HG02610 (cell line): ENCODE results near the gene ANKRD31.
"Not testable (repeated sequence)": the region's sequence is repeated elsewhere in the genome, so short reads cannot be mapped to it uniquely, and the experiment has no call there.

Experiments used
- ATAC-seq: cut with Tn5 transposase; IDR thresholded peaks from one replicate; pipeline ENCODE4 v1.9.1; 2021; ENCODE audit warnings: mild to moderate bottlenecking, moderate library complexity; ENCODE audit not compliant: unreplicated experiment

The ANKRD31 gene

DNA sequence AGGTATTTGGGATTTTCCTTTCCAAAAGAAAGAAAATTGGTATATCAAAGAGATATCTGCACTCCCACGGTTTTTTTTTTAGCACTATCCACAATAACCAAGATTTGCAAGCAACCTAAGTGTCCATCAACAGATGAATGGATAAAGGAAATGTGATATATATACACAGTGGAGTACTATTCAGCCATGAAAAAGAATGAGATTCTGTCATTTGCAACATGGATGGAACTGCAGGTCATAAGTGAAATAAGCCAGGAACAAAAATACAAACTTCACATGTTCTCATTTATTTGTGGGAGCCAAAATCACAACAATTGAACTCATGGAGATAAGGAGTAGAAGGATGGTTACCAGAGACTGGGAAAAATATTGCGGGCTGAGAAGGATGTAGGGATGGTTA lies 9.8 kb downstream of the ANKRD31 start:
- no peak for ATAC-seq

DNA sequence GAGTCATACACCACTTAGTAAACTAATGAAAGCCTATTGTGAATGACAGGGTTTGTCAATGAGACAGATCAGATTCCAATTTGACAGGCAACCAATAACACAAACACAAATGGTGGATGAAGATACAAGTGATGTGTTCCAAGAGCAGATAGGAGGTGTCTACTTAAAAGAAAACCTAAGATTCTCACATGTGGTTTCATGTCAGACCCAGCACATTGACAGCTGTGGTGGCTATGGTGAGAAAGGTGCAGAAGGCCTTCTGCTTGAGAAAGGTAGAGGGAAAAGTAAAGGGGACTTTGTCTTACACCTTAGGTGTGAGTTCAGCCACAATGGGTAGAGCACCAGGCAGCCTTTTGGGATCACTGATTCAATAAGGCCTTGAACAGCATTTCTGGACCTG lies 11.2 kb downstream of the ANKRD31 start:
- no peak for ATAC-seq

DNA sequence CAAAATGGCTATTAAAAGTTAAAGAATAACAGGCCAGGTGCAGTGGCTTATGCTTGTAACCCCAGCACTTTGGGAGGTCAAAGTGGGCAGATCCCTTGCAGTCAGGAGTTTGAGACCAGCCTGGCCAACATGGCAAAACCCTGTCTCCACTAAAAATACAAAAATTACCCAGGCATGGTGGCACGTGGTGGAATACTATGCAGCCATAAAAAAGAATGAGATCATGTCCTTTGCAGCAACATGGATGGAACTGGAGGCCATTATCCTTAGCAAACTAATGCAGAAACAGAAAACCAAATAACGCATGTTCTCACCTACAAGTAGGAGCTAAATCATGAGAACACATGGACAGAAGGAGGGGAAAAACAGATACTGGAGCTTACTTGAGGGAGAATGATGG lies 15.9 kb downstream of the ANKRD31 start:
- not testable (repeated sequence) for ATAC-seq

DNA sequence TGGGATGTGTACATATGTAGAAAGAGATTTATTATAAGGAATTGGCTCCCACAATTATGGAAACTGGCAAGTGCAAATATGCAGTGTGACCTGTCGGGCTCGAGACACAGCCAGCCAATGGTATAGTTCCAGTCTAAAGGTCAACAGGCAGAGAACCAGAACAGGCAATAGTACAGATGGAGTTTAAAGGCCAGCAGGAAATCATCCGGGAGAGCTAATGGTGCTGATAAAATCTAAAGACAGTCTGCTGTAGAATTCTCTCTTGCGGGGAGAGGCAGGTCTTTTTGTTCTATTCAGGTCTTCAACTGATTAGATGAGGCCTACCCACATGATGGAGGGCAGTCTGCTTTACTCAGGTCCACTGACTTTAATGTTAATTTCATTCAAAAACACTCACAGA lies 21.8 kb downstream of the ANKRD31 start:
- no peak for ATAC-seq

DNA sequence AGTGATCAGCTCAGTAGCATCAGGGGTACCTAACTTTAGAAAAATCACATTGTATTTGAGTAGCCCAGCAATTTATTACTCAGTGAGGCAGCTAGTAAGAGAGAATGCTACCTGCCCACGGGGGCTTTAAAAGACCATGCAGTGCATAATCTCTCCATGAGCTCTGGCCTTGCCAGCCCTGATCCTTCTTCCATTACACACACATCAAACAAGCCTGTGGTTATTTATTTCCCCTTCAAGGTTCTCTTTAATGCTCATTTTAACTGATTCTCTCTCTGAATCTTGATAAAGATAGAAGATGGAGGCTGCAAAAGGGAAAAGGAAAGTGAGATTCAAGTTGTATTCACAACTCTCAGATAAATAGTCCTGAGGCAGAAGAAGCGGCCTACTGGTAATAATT lies 22.3 kb downstream of the ANKRD31 start:
- no peak for ATAC-seq

DNA sequence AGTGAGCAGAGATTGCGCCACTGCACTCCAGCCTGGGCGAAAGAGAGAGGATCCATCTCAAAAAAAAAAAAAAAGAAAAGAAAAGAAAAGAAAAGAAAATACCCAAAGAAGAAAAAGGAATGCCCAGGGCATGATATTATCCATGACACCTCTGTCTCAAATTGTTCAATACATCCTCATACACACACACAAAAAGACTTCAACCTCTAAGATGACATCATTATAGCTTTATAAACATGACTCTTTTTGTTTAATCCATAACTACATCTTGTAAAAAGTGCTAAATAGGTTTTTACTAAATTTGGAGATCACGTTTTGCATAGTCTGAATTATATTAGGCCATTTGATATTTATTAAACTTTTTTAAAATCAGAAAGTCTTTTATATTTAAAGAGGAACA lies 33.1 kb downstream of the ANKRD31 start:
- ATAC-seq = no peak

DNA sequence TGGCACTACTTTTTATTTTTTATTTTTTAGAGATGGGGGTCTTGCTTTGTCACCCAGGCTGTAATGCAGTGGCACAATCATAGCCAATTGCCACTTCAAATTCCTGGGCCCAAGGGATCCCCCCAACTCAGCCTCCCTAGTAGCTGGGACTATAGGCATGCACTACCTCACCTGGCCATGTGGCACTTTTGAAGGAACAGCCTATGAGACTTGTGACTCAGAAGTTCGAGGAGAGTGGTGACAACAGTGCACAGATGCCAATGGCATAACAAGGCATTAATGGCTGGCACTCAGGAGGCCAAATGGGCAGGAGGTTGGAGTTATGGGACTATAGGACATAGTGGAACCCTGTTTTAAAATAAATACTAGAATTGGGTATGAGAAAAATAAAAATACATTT lies 33.7 kb downstream of the ANKRD31 start:
- no peak for ATAC-seq

DNA sequence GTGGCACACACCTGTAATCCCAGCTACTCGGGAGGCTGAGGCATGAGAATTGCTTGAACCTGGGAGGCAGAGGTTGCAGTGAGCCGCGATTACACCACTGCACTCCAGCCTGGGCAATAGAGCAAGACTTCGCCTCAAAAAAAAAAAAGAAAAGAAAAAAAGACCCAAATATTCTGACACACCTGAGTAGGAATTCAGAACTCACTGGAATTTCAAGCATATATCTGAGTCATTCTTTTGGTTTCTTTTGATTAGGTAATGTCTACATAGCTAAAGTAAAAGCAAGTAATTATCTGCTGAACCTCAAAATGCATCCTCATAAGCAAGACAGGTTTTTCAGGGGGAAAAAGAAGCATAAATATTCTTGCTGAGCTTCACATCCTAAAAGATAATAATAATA lies 35.9 kb downstream of the ANKRD31 start:
- no peak for ATAC-seq

DNA sequence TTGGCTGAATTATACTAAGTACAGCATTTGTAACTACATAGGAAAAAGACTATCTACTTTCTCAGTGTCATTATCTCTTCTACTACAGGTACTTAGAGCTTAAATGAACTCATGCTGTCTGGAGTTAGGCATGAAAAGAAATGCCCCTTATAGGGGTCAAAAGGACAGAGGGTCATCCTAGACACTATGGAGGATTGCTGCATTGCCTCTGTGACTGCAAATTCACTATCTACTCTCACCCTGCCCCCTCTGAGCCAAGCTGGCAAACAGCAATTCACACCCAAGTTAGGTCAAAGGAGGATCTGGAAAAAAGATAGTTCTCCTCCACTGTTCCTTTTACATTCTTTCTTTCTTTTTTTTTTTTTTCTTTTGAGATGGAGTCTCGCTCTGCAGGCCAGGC lies 36.7 kb downstream of the ANKRD31 start:
- ATAC-seq = no peak

DNA sequence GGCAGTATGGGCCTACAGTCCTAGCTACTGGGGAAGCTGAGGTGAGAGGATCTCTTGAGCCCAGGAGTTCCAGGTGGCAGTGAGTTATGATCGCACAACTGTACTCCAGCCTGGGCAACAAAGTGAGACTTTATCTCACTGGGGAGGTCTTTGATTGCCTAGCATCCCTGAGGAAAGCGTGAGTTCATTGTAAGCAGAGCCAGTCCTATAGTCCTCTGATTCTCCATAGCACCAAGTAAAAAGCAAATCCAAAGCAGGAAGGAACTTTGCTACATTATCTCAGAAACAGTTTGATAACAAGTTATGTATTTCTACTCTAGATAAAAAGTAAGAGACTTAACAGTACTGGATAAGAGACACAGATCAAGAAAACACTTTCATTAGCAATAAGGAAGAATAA lies 37.6 kb downstream of the ANKRD31 start:
- ATAC-seq = no peak

DNA sequence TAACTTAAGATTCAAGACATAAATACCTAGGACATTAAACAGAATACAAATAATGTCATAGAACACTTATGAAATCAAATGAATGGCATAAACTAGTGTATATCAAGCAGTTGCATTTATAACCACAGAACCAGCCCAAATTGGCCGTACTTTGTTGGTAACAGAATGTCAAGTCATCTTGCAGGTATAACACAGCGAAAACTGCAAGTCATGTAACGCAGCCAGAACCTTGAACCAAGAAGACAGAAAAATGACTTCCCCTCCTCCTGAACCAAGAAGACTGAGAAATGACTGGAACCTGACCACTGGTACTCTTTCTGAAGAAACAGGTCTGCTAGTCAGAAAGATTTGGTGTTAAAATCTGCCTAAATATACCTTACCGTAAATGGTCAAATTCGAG lies 38.9 kb downstream of the ANKRD31 start:
- no peak for ATAC-seq

DNA sequence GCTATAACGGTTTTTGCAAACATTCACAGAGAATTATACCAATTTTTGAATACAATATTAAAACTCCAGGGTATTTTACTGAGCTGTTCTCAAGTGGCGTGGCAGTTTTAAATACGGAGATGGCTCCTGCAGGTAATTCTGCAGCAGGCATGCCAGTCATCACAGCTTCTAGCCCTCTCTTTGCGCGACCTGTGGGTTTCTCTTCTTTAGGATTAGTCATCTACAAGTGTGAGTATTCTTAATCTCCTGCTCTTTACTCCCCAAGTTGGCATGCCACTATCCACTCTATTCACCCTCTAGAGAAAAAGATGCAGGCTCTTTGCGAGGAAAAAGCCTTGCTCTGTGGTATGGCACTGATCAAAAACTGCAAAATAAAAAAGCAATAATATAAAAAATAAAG lies 43.9 kb downstream of the ANKRD31 start:
- ATAC-seq = no peak

DNA sequence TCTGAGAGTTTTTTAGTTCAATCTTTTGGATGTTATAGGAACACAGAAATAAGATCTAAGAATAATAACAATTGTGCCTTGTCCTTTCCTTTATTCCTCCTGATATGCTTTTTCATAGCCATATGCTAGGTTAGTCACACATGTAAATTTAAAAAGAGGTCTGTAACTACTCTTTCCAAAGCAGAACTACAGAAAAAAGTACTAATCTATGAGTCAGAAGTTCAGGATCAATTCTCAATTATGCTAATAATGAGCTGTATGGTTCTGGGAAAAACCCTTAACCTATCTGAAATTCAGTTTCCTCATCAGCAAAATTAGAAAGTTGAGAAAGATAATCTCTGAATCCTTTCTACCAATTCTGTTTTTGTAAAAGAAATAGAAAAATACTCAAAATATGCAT lies 44.4 kb downstream of the ANKRD31 start:
- ATAC-seq = no peak

DNA sequence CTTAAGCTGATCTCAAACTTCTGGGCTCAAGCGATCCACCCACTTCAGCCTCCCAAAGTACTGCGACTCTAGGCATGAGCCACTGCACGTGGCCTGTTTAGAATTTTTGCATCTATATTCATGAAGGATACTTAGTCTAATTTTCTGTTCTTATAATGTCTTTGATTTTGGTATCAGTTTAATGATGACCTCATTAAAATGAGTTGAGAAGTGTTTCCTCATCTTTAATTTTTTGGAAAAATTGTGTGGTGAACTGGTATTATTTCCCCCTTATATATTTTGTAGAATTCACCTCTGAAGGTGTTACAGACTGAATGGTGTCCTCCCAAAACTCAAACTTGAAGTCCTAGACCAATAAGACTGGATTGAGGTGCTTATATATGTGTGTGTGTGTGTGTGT lies 46.5 kb downstream of the ANKRD31 start:
- no peak for ATAC-seq

DNA sequence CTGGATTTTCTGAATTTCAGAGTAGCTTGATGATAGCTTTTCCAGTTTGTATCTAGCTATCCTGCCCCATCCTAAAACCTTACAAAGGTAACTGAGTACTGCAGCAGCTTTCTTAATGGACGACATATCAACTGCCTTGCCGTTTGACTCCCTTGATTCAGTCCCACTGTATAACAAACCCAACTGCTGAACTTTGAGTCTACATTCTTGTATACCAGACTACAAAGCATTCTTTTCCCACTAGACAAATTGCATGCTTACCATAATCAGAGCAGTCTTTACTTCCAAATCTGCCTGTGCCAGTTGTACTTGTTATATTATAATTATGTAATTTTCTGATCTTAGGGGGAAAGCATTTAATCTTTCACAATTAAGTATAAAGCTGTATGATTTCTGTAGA lies 47.3 kb downstream of the ANKRD31 start:
- ATAC-seq = no peak

DNA sequence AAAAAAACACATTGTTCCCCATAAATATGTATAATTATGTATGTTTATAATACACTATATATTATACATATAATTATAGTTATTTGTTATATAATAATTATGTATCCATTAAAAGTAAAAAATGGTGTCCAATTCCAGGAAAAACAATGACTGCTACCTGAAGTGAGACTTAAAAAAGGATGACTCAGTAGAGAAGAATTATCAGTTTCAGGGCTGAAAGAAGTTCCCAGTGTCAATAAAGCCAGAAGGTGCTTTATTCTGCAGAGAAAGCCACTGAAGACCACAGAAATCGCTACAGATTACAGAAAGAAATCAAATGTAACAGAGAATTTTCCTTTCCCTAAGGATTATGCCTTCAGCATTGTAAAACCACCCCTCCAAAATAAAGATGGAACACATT lies 50.9 kb downstream of the ANKRD31 start:
- ATAC-seq = no peak

DNA sequence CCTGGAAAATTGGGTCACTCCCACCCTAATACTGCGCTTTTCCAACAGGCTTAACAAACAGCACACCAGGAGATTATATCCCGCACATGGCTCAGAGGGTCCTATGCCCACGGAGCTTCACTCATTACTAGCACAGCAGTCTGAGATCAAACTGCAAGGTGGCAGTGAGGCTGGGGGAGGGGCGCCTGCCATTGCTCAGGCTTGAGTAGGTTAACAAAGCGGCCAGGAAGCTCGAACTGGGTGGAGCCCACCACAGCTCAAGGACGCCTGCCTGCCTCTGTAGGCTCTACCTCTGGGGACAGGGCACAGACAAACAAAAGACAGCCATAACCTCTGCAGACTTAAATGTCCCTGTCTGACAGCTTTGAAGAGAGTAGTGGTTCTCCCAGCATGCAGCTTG lies 60.7 kb downstream of the ANKRD31 start:
- not testable (repeated sequence) for ATAC-seq

DNA sequence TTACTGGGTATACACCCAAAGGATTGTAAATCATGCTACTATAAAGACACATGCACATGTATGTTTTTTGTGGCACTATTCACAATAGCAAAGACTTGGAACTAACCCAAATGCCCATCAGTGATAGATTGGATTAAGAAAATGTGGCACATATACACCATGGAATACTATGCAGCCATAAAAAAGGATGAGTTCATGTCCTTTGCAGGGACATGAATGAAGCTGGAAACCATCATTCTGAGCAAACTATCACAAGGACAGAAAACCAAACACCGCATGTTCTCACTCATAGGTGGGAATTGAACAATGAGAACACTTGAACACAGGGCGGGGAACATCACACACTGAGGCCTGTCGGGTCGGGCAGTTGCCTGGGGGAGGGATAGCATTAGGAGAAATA lies 61.8 kb downstream of the ANKRD31 start:
- not testable (repeated sequence) for ATAC-seq

DNA sequence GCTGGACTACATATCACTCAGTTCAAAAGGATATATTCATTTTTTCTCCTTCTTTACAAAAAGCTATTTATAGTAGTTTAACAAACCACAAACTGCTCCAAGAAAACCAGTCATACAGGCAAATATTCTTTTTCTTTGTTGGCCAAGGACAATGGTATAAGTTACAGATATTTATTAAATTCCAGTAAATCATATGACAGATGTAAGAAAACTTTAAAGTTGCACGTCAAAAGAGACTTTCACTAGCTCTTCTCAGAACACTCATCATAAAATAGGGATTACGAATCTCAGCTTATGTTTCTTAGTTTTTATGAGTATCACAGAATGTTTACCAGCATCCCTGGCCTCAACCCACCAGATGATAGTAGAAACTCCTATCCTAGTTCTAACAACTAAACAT lies 67.2 kb downstream of the ANKRD31 start:
- no peak for ATAC-seq

DNA sequence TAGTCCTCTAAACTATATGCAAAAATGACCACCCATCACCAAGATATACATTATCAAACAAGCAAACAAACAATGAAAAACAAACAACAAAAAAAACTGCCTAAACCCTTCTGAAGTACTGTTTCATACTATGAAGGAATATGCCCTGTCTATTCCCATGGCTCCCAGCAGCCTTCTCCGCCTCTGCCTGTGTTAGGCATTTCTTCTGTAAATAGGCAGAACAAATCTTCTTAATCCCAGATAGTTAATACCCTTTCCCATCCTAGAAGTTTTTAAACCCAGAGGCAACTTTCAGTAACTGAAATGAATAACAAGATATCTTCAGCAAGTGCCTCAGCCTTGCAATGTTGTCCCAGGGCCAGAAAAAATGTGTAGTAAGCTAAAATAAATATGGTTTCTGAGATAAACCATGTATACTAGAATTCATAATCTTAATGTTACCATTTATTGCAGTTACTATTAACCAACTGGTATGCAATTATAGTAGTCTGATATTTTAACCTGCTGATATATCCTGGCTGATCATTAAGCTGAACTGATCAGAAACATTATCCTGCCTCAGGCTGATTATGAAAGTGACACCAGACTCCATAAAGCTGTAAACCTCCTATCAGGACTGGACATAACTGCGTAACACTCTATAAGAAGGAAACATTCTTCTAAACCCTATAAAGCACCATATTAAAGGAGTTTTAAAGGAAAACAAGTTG lies 68.5 kb downstream of the ANKRD31 start:
- no peak for ATAC-seq

DNA sequence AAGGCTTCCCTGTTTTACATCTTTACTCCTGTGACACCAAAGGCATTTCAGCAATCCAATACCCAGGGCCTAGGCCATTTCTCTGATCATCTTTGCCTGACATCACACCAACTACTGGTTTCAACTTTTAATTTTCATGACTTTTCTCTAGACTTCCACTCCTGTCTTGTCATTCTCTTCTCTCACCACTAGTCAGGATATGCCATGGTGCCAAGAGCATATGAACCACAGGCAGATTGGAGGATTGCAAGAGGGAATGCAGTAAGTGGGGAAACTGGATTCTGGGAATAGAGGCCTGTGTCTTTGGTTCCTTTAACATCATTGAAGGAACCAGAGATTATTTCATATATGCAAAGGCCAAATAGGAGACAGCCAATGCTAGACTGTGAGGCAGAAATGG lies 69.3 kb downstream of the ANKRD31 start:
- no peak for ATAC-seq

DNA sequence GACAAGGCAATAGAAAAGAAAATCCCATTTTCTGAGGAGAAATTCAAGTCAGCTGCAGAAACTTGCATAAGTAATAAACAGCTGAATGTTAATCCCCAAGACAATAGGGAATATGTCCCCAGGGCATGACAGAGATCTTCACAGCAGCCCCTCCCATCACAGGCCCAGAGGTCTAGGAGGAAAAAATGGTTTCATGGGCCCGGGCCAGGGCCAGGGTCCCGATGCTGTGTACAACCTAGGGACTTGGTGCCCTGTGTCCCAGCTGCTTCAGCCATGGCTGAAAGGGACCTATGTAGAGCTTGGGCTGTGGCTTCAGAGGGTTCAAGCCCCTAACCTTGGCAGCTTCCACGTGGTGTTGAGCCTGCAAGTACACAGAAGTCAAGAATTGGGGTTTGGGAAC lies 75.2 kb downstream of the ANKRD31 start:
- ATAC-seq = not testable (repeated sequence)

DNA sequence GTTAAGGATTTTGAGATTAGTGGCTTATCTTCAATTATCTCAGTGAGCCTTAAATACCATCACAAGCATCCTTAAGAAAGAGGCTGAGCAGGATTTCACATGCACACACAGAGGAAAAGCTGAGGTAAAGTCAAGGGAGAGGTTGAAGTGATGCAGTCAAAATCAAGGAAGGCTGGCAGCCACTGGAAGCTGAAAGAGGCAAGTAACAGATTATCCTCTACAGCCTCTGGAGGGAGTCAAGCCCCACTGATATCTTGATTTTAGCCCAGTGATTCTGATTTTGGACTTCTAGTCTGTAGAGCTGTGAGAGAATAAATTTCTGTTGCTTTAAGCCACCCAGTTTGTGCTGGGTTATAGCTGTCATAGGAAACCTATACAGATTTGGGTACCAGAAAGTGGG lies 80.1 kb downstream of the ANKRD31 start:
- ATAC-seq = no peak
